Keratinocyte (primary cell): ENCODE results near the gene CLDN10. TPM values are rescaled to one million over a fixed set of nuclear protein-coding genes. Genes with fewer than 3 reads are reported as not detected.

Experiments used
- DNase-seq: peaks from one replicate; pipeline ENCODE4 v3.0.0-alpha.2; 2011; ENCODE audit warnings: low read depth, missing footprints, low spot score
- FAIRE-seq: peaks from 2 replicates; lab custom pipeline; 2011; peaks lifted over from hg19 to GRCh38; lab: Jason Lieb, UNC
- H2AFZ ChIP-seq: 2 replicates; pipeline ENCODE4 v1.6.0; 2012; ENCODE audit warnings: low read length, control low read depth, inconsistent platforms; ENCODE audit not compliant: control insufficient read depth
- H3K27ac ChIP-seq: 2 replicates; pipeline ENCODE4 v1.5.1; 2011; ENCODE audit warnings: low read length; ENCODE audit not compliant: control insufficient read depth, insufficient read depth
- H3K27me3 ChIP-seq: 3 replicates; pipeline ENCODE4 v1.6.0; 2011; ENCODE audit warnings: low read length; ENCODE audit not compliant: control insufficient read depth, insufficient read depth; ENCODE audit errors: extremely low read depth
- H3K36me3 ChIP-seq, 2 experiments: 2 replicates in 1 of 2; 3 replicates in 1 of 2; pipeline ENCODE4 v1.5.1; 2011; ENCODE audit warnings: low read length in 2 of 2, mild to moderate bottlenecking in 1 of 2; ENCODE audit not compliant: control insufficient read depth in 2 of 2, insufficient read depth in 2 of 2; ENCODE audit errors: extremely low read depth in 1 of 2
- H3K4me1 ChIP-seq: 3 replicates; pipeline ENCODE4 v1.5.1; 2011; ENCODE audit warnings: low read length; ENCODE audit not compliant: control insufficient read depth, insufficient read depth; ENCODE audit errors: extremely low read depth
- H3K4me2 ChIP-seq: 3 replicates; pipeline ENCODE4 v1.6.0; 2011; ENCODE audit warnings: low read depth, low read length; ENCODE audit not compliant: control insufficient read depth, insufficient read depth; ENCODE audit errors: extremely low read depth
- H3K4me3 ChIP-seq, 3 experiments: fragments of 200-600 bp in 1 of 3; sonication (generic) in 1 of 3; 2 replicates in 2 of 3; 3 replicates in 1 of 3; pipeline ENCODE4 v1.5.1; 2011 to 2016; ENCODE audit warnings: low read length in 3 of 3, mild to moderate bottlenecking in 3 of 3, control low read depth in 2 of 3, inconsistent platforms in 1 of 3, low read depth in 1 of 3, mixed read lengths in 1 of 3, mixed run types in 1 of 3, moderate library complexity in 1 of 3; ENCODE audit not compliant: control insufficient read depth in 2 of 3, insufficient read depth in 2 of 3; ENCODE audit errors: extremely low read depth in 1 of 3
- H3K79me2 ChIP-seq: 2 replicates; pipeline ENCODE4 v1.6.0; 2012; ENCODE audit warnings: low read length; ENCODE audit not compliant: control insufficient read depth, insufficient read depth
- H3K9ac ChIP-seq: 3 replicates; pipeline ENCODE4 v1.6.0; 2011; ENCODE audit warnings: low read length; ENCODE audit not compliant: control insufficient read depth, insufficient read depth; ENCODE audit errors: extremely low read depth
- H3K9me1 ChIP-seq: 3 replicates; pipeline ENCODE4 v1.6.0; 2011; ENCODE audit warnings: low read length; ENCODE audit not compliant: control insufficient read depth, insufficient read depth; ENCODE audit errors: extremely low read depth
- H3K9me3 ChIP-seq: 2 replicates; pipeline ENCODE4 v1.5.1; 2012; ENCODE audit warnings: low read depth, low read length; ENCODE audit not compliant: control insufficient read depth
- H4K20me1 ChIP-seq: 3 replicates; pipeline ENCODE4 v1.6.0; 2011; ENCODE audit warnings: low read length; ENCODE audit not compliant: control insufficient read depth, insufficient read depth; ENCODE audit errors: extremely low read depth
- EZH2 ChIP-seq: IDR thresholded peaks from one replicate; pipeline ENCODE4 v1.6.1; 2012; ENCODE audit warnings: inconsistent platforms, mild to moderate bottlenecking, low read length, moderate library complexity
- dilution Hi-C: fragments of 300-500 bp; cut with MboI; formaldehyde crosslinking; loops from one replicate; pipeline ENCODE4 v1.7.0; 2020; ENCODE audit warnings: low sequenced_read_pairs; ENCODE audit not compliant: extremely low pct_ligation_motif_present
- polyA plus RNA-seq, 5 experiments: library from polyadenylated mRNA; depleted of rRNA in 3 of 5; stranded (reverse) in 3 of 5; stranded (forward) in 1 of 5; unstranded in 1 of 5; fragments of >200 nt; gene quantifications; 1 replicate in 1 of 5; 2 replicates in 3 of 5; 3 replicates in 1 of 5; pipeline versions ENCODE4 v1.2.1 to v1.2.3, GENCODE V29; 2011 to 2012; ENCODE audit warnings: missing spikeins in 2 of 5, low read depth in 1 of 5, low replicate concordance in 1 of 5
- TF ChIP-seq, protein P1 (sequence below), 3 experiments: IDR thresholded peaks in 1 of 3; conservative IDR thresholded peaks in 1 of 3; optimal IDR thresholded peaks in 1 of 3; 2 replicates in 2 of 3; 3 replicates in 1 of 3; pipeline versions ENCODE3 to v1.5.1; 2011; ENCODE audit warnings: low read length in 3 of 3, mild to moderate bottlenecking in 3 of 3, moderate library complexity in 2 of 3, control low read depth in 1 of 3, inconsistent platforms in 1 of 3; ENCODE audit not compliant: insufficient read depth in 2 of 3; ENCODE audit errors: extremely low read depth in 1 of 3

Gene CLDN10
- polyA plus RNA-seq, 1 donor (not counting 4 experiments of a cell fraction or from before 2014, with no cell fraction given) = not detected

- Histone ChIP-seq H3K27ac (no peak overlapping the region), H3K27me3 (peaks cover 12% of the 10 kb centered on the region), H3K36me3 (no peaks in the 10 kb centered on the region), H3K4me3 (no peak overlapping the region), H3K9me3 (no peaks in the 10 kb centered on the region), H3K9ac (no peak overlapping the region), H4K20me1 (no peaks in the 10 kb centered on the region), H2AFZ (no peak overlapping the region), H3K79me2 (no peaks in the 10 kb centered on the region), H3K4me2 (no peak overlapping the region), H3K9me1 (peaks cover 3% of the 10 kb centered on the region), H3K4me1 (peaks cover 9% of the 10 kb centered on the region)
- DNase-seq (no peak), FAIRE-seq (no peak)
- dilution Hi-C loops = no loop called here
- TF ChIP-seq, protein P1, sequence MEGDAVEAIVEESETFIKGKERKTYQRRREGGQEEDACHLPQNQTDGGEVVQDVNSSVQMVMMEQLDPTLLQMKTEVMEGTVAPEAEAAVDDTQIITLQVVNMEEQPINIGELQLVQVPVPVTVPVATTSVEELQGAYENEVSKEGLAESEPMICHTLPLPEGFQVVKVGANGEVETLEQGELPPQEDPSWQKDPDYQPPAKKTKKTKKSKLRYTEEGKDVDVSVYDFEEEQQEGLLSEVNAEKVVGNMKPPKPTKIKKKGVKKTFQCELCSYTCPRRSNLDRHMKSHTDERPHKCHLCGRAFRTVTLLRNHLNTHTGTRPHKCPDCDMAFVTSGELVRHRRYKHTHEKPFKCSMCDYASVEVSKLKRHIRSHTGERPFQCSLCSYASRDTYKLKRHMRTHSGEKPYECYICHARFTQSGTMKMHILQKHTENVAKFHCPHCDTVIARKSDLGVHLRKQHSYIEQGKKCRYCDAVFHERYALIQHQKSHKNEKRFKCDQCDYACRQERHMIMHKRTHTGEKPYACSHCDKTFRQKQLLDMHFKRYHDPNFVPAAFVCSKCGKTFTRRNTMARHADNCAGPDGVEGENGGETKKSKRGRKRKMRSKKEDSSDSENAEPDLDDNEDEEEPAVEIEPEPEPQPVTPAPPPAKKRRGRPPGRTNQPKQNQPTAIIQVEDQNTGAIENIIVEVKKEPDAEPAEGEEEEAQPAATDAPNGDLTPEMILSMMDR (optimal IDR thresholded peaks at IDR 0.05 in 1 of 3, IDR thresholded peaks at IDR 0.05 in 1 of 3, conservative IDR thresholded peaks at IDR 0.05 in 1 of 3; ENCODE audit: extremely low read depth in 1 of 3, insufficient read depth in 2 of 3, low read length in 3 of 3) = no peak
- no peak for TF ChIP-seq EZH2
These were observed 48.7 kb downstream of the CLDN10 start for GRCh38 chr13:95601216-95601615.

DNA sequence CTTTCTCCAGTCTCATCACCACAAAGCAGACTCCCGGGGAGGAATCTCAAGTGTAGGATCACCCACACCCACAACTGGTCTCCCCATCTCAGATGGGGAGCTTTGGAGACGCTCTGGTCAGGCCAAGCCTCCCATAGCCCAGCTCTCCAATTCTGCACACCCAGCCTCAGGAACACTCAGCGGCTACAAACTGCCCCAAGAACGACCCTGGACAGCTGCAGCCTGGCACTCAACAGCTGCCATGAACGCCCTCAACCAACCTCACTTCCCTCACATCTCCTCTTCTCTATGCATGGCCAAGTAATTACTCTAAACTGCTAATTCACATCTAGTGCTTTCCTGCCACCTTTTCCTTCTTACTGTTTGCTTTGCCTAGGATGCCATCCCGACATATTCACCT, 49.4 kb downstream of the CLDN10 start:
- no peaks in the 10 kb centered on the region for H3K36me3 ChIP-seq
- H3K4me1 ChIP-seq = peaks cover 9% of the 10 kb centered on the region
- H3K9me1 ChIP-seq = peaks cover 3% of the 10 kb centered on the region
- H3K79me2 ChIP-seq = no peaks in the 10 kb centered on the region
- no peak for FAIRE-seq
- dilution Hi-C loops = no loop called here
- H3K4me2 ChIP-seq = no peak overlapping the region
- H3K27me3 ChIP-seq = peaks cover 8% of the 10 kb centered on the region
- H4K20me1 ChIP-seq = no peaks in the 10 kb centered on the region
- no peak for TF ChIP-seq EZH2
- TF ChIP-seq, protein P1 (optimal IDR thresholded peaks at IDR 0.05 in 1 of 3, IDR thresholded peaks at IDR 0.05 in 1 of 3, conservative IDR thresholded peaks at IDR 0.05 in 1 of 3; ENCODE audit: extremely low read depth in 1 of 3, insufficient read depth in 2 of 3, low read length in 3 of 3) = no peak
- no peak overlapping the region for H3K9ac ChIP-seq
- no peak overlapping the region for H3K4me3 ChIP-seq
- no peak for DNase-seq
- no peaks in the 10 kb centered on the region for H3K9me3 ChIP-seq
- no peak overlapping the region for H3K27ac ChIP-seq
- no peak overlapping the region for H2AFZ ChIP-seq
